Adipose tissue (tissue), 3 donors: Measurements from ENCODE around the gene EPHA10. TPM values are rescaled to one million over a fixed set of nuclear protein-coding genes. Genes with fewer than 3 reads are reported as not detected.

Experiments
- H3K27ac ChIP-seq: one replicate; pipeline ENCODE4 v1.5.1; 2013; ENCODE audit warnings: low read depth, low read length
- WGBS, 3 donors: extraction: QIAGEN DNeasy Blood & Tissue Kit; methylation state at CpG; one replicate each; pipeline ENCODE4 v1.1.7; 2013; 5-methylcytosine and 5-hydroxymethylcytosine counted together
- polyA plus RNA-seq, 3 donors: library from polyadenylated mRNA; stranded (reverse); fragments of 200-250 nt; gene quantifications; one replicate each; pipeline ENCODE4 v1.2.3, GENCODE V29; 2013
- donor health status: healthy with polysubstance abuse.
- donor health status: Bipolar disorder and iron deficiency.
- donor health status: healthy.

The EPHA10 gene
- 1 to 10 TPM in 1 of 3 donors, under 1 TPM in 2; 0.04 to 2.0 (median 0.90) TPM for polyA plus RNA-seq

GRCh38 chr1:37764888-37765441, at the start of gene EPHA10:
EPHA10 (minus strand) TSS chr1:37765120; CDS start chr1:37765066, 54 bp downstream.
- 2 to 8% (median 3%) methylated on average over 33 of the region's 33 CpGs for WGBS, 3 donors

GRCh38 chr1:37814252-37814651, 49.3 kb upstream of the EPHA10 start:
- WGBS, 3 donors = 66 to 88% (median 82%) methylated on average over 7 of the region's 7 CpGs
- no peak overlapping the region for H3K27ac ChIP-seq

More at GRCh38 chr1:37764888-37765441, at the start of gene EPHA10:
- H3K27ac ChIP-seq = no peak within 1 kb of the TSS

GRCh38 chr1:37813529-37814145, 48.7 kb upstream of the EPHA10 start:
- WGBS, 3 donors = 63 to 90% (median 81%) methylated on average over 2 of the region's 2 CpGs
- H3K27ac ChIP-seq = no peak overlapping the region

- no peak overlapping the region for H3K27ac ChIP-seq
- whole genome bisulfite sequencing, 3 donors = 30 to 38% (median 33%) methylated on average over 7 of the region's 7 CpGs
Observed at GRCh38 chr1:37811027-37811655, 46.2 kb upstream of the EPHA10 start.

GRCh38 chr1:37809942-37810341, 45.0 kb upstream of the EPHA10 start:
- no peak overlapping the region for H3K27ac ChIP-seq
- 23 to 42% (median 25%) methylated on average over 2 of the region's 2 CpGs for WGBS, 3 donors

- 1 to 5% (median 3%) methylated on average over 40 to 54 of the region's 54 CpGs for WGBS, 3 donors
- H3K27ac ChIP-seq = peak overlapping the region; percentile 53
Observed at GRCh38 chr1:37808369-37809319, 43.7 kb upstream of the EPHA10 start.

GRCh38 chr1:37807555-37808368, 42.8 kb upstream of the EPHA10 start, which contains the start of the genes C1orf122 and YRDC:
C1orf122 (plus strand) TSS chr1:37807790; CDS start chr1:37808405, 615 bp downstream.
YRDC (minus strand) TSS chr1:37808208; CDS start chr1:37808180, 28 bp downstream.
- WGBS, 3 donors = 0 to 1% (median 0%) methylated on average over 45 to 95 of the region's 95 CpGs
- peak within 1 kb of the TSS; percentile 53 for H3K27ac ChIP-seq

- 7 to 16% (median 13%) methylated on average over 9 of the region's 9 CpGs for WGBS, 3 donors
- no peak overlapping the region for H3K27ac ChIP-seq
Observed at GRCh38 chr1:37807220-37807554, 42.3 kb upstream of the EPHA10 start.

GRCh38 chr1:37802439-37802838, 37.5 kb upstream of the EPHA10 start:
- no peak overlapping the region for H3K27ac ChIP-seq
- WGBS, 3 donors = 73 to 97% (median 89%) methylated on average over 1 of the region's 1 CpG

- WGBS, 3 donors = 88 to 93% (median 89%) methylated on average over 3 of the region's 3 CpGs
- no peak overlapping the region for H3K27ac ChIP-seq
Observed at GRCh38 chr1:37797750-37798345, 32.9 kb upstream of the EPHA10 start.

- no peak overlapping the region for H3K27ac ChIP-seq
- 25 to 29% (median 26%) methylated on average over 22 of the region's 22 CpGs for WGBS, 3 donors
Observed at GRCh38 chr1:37795340-37796125, 30.6 kb upstream of the EPHA10 start.

GRCh38 chr1:37794372-37795339, 29.7 kb upstream of the EPHA10 start:
- H3K27ac ChIP-seq = no peak overlapping the region
- WGBS, 3 donors = 8 to 13% (median 11%) methylated on average over 54 to 59 of the region's 59 CpGs

GRCh38 chr1:37793773-37794371, 29.0 kb upstream of the EPHA10 start, which contains the start of gene MANEAL:
MANEAL (plus strand) TSS chr1:37793847; CDS start chr1:37794183, 336 bp downstream.
- 0 to 1% (median 1%) methylated on average over 49 to 78 of the region's 82 CpGs for WGBS, 3 donors
- H3K27ac ChIP-seq = no peak within 1 kb of the TSS

- H3K27ac ChIP-seq = no peak overlapping the region
- WGBS, 3 donors = 32 to 37% (median 34%) methylated on average over 33 to 36 of the region's 36 CpGs
Observed at GRCh38 chr1:37792943-37793686, 28.2 kb upstream of the EPHA10 start.
